COLO829 (cell line): ENCODE results near the gene SLC8B1.

ENCODE experiments used
- DNase-seq: peaks from one replicate; pipeline ENCODE4 v3.0.0; 2012; ENCODE audit warnings: low spot score

Gene SLC8B1

GRCh38 chr12:113322343-113322742, 12.6 kb downstream of the SLC8B1 start:
- DNase-seq = no peak

- DNase-seq = no peak
Observed at GRCh38 chr12:113320401-113320800, 14.5 kb downstream of the SLC8B1 start.

GRCh38 chr12:113318900-113319628, 15.8 kb downstream of the SLC8B1 start:
- DNase-seq = no peak

GRCh38 chr12:113318046-113318656, 16.8 kb downstream of the SLC8B1 start:
- DNase-seq = no peak

GRCh38 chr12:113317122-113317521, 17.8 kb downstream of the SLC8B1 start:
- DNase-seq = no peak

GRCh38 chr12:113316155-113316554, 18.8 kb downstream of the SLC8B1 start:
- no peak for DNase-seq

GRCh38 chr12:113315358-113315757, 19.6 kb downstream of the SLC8B1 start:
- DNase-seq = no peak

GRCh38 chr12:113314121-113314529, 20.8 kb downstream of the SLC8B1 start:
- DNase-seq = no peak

- no peak for DNase-seq
Observed at GRCh38 chr12:113310489-113310888, 24.4 kb downstream of the SLC8B1 start.

GRCh38 chr12:113306382-113306781, 28.5 kb downstream of the SLC8B1 start:
- no peak for DNase-seq

- no peak for DNase-seq
Observed at GRCh38 chr12:113305281-113305856, 29.5 kb downstream of the SLC8B1 start.

- peak; percentile 50 for DNase-seq
Observed at GRCh38 chr12:113302886-113303640, 31.8 kb downstream of the SLC8B1 start.

- no peak for DNase-seq
Observed at GRCh38 chr12:113302466-113302865, 32.4 kb downstream of the SLC8B1 start.

GRCh38 chr12:113301811-113302210, 33.1 kb downstream of the SLC8B1 start:
- DNase-seq = no peak

GRCh38 chr12:113299619-113300237, 35.2 kb downstream of the SLC8B1 start:
- DNase-seq = no peak

- no peak for DNase-seq
Observed at GRCh38 chr12:113298861-113299545, 35.9 kb downstream of the SLC8B1 start.

- no peak for DNase-seq
Observed at GRCh38 chr12:113298472-113298817, 36.5 kb downstream of the SLC8B1 start.

GRCh38 chr12:113297621-113298471, 37.1 kb downstream of the SLC8B1 start:
- DNase-seq = no peak

GRCh38 chr12:113297214-113297587, 37.7 kb downstream of the SLC8B1 start:
- DNase-seq = no peak

- no peak for DNase-seq
Observed at GRCh38 chr12:113296557-113297213, 38.2 kb downstream of the SLC8B1 start.
